Measurements from ENCODE around the gene MBNL1. TPM values are rescaled to one million over a fixed set of nuclear protein-coding genes. Genes with fewer than 3 reads are reported as not detected.

Gene MBNL1
- total RNA-seq, 1 donor, result 545 TPM

GRCh38 chr3:152398495-152398894 is 129.8 kb downstream of the MBNL1 start:
- Histone ChIP-seq H3K27ac (ENCODE audit: low read depth, low read length) (peak overlapping the region; percentile 51), H4K20me1 (ENCODE audit: insufficient read depth, low read length) (peaks cover 57% of the 10 kb centered on the region), H3K79me2 (ENCODE audit: insufficient read depth, low read length) (peaks cover 87% of the 10 kb centered on the region), H3K27me3 (ENCODE audit: insufficient read depth, low read length) (no peaks in the 10 kb centered on the region), H2AFZ (ENCODE audit: low read length) (no peak overlapping the region), H3K9me3 (ENCODE audit: low read depth, low read length) (no peaks in the 10 kb centered on the region), H3K36me3 (ENCODE audit: insufficient read depth, low read length) (peaks cover 9% of the 10 kb centered on the region), H3K4me3 (ENCODE audit: insufficient read depth, low read length) (no peak overlapping the region), H3K4me1 (ENCODE audit: insufficient read depth, low read length) (peaks cover 48% of the 10 kb centered on the region), H3K4me2 (ENCODE audit: insufficient read depth, low read length) (no peak overlapping the region)
- peak; percentile 19 for DNase-seq (ENCODE audit: insufficient read length, low spot score, missing footprints)
- TF ChIP-seq, protein P1, sequence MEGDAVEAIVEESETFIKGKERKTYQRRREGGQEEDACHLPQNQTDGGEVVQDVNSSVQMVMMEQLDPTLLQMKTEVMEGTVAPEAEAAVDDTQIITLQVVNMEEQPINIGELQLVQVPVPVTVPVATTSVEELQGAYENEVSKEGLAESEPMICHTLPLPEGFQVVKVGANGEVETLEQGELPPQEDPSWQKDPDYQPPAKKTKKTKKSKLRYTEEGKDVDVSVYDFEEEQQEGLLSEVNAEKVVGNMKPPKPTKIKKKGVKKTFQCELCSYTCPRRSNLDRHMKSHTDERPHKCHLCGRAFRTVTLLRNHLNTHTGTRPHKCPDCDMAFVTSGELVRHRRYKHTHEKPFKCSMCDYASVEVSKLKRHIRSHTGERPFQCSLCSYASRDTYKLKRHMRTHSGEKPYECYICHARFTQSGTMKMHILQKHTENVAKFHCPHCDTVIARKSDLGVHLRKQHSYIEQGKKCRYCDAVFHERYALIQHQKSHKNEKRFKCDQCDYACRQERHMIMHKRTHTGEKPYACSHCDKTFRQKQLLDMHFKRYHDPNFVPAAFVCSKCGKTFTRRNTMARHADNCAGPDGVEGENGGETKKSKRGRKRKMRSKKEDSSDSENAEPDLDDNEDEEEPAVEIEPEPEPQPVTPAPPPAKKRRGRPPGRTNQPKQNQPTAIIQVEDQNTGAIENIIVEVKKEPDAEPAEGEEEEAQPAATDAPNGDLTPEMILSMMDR (IDR thresholded peaks at IDR 0.05; ENCODE audit: extremely low read depth, low read depth, low read length), result no peak

DNA sequence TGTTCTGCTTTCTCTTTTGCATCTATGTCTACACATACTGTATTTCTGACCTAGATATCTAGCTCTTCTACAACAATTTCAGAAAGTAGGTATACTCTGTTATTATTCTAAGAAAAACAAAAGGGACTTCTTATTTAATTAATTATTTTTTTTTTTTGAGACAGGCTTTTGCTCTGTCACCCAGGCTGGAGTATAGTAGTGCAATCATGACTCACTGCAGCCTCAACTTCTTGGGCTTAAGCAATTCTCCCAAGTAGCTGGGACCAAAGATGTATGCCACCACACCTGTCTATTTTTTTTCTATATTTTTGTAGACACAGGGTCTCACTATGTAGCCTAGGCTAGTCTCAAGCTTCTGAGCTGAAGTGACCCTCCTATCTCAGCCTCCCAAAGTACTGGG is 130.6 kb downstream of the MBNL1 start:
- peaks cover 59% of the 10 kb centered on the region for H4K20me1 ChIP-seq (ENCODE audit: insufficient read depth, low read length)
- peaks cover 87% of the 10 kb centered on the region for H3K79me2 ChIP-seq (ENCODE audit: insufficient read depth, low read length)
- TF ChIP-seq, protein P1 (IDR thresholded peaks at IDR 0.05; ENCODE audit: extremely low read depth, low read depth, low read length), result no peak
- H2AFZ ChIP-seq (ENCODE audit: low read length), result no peak overlapping the region
- DNase-seq (ENCODE audit: insufficient read length, low spot score, missing footprints), result no peak
- H3K4me2 ChIP-seq (ENCODE audit: insufficient read depth, low read length), result no peak overlapping the region
- peaks cover 9% of the 10 kb centered on the region for H3K36me3 ChIP-seq (ENCODE audit: insufficient read depth, low read length)
- H3K27me3 ChIP-seq (ENCODE audit: insufficient read depth, low read length), result no peaks in the 10 kb centered on the region
- peak overlapping the region; percentile 51 for H3K27ac ChIP-seq (ENCODE audit: low read depth, low read length)
- peaks cover 54% of the 10 kb centered on the region for H3K4me1 ChIP-seq (ENCODE audit: insufficient read depth, low read length)
- no peaks in the 10 kb centered on the region for H3K9me3 ChIP-seq (ENCODE audit: low read depth, low read length)
- no peak overlapping the region for H3K4me3 ChIP-seq (ENCODE audit: insufficient read depth, low read length)

DNA sequence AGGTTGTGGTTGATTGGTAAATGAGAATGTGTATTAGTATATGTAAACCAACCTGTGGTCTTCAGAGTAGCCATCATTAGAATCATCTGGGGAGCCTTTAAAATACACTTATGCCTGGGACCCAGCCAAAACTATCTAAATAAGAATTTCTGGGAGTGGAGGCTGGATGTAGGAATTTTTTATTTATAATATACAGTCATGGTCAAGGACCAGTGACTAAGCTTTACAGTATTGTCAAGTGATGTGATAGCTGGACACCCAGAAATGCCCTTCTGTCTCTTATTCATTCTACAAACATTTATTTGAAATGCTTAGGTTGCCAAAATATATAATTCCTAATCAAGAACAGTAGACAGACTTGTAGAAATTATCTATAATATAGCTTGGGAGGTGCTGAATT is 132.2 kb downstream of the MBNL1 start:
- Histone ChIP-seq H4K20me1 (ENCODE audit: insufficient read depth, low read length) (peaks cover 53% of the 10 kb centered on the region), H3K27me3 (ENCODE audit: insufficient read depth, low read length) (no peaks in the 10 kb centered on the region), H3K9me3 (ENCODE audit: low read depth, low read length) (no peaks in the 10 kb centered on the region), H3K79me2 (ENCODE audit: insufficient read depth, low read length) (peaks cover 86% of the 10 kb centered on the region), H3K4me3 (ENCODE audit: insufficient read depth, low read length) (no peak overlapping the region), H3K4me1 (ENCODE audit: insufficient read depth, low read length) (peaks cover 61% of the 10 kb centered on the region), H2AFZ (ENCODE audit: low read length) (no peak overlapping the region), H3K36me3 (ENCODE audit: insufficient read depth, low read length) (peaks cover 9% of the 10 kb centered on the region), H3K27ac (ENCODE audit: low read depth, low read length) (peak overlapping the region; percentile 71), H3K4me2 (ENCODE audit: insufficient read depth, low read length) (peak overlapping the region; percentile 53)
- DNase-seq (ENCODE audit: insufficient read length, low spot score, missing footprints), result peak; percentile 62
- TF ChIP-seq, protein P1 (IDR thresholded peaks at IDR 0.05; ENCODE audit: extremely low read depth, low read depth, low read length), result no peak

DNA sequence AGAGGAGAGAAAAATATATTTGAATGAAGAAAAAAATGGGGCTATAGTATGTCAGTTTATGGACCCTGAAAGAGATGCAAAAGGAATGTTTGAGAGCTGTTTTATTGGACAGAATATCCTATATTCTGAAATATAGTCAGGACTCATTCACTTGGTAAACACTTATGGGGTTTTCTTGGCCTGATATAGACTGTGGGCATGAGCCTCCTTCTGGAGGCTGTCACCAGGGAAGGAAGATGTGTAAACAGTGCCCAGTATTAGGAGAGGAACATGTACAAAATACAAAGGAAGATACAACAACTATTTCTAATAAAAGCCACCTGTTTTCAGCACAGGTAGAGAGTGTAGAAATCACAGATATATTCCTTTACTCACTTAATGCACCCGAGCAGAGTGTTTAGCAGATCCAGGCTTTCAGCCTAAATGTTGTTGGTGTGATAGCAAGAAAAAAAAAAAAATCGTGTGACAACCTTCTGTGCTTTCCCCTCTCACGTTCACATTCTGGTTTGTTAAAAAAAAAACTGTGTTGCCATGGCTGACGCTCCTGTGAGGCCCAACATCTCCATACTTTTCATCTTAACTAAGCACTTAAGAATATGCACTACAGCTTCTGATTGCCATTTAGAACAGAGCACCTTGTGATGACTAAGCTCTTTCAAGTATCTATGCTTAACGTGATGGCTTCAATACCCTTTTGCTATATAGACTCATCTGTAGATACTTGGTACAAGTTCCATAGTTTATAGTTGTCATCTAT is 134.1 kb downstream of the MBNL1 start:
- Histone ChIP-seq H3K9me3 (ENCODE audit: low read depth, low read length) (no peaks in the 10 kb centered on the region), H3K27ac (ENCODE audit: low read depth, low read length) (peak overlapping the region; percentile 41), H2AFZ (ENCODE audit: low read length) (no peak overlapping the region), H4K20me1 (ENCODE audit: insufficient read depth, low read length) (peaks cover 54% of the 10 kb centered on the region), H3K4me3 (ENCODE audit: insufficient read depth, low read length) (no peak overlapping the region), H3K79me2 (ENCODE audit: insufficient read depth, low read length) (peaks cover 89% of the 10 kb centered on the region), H3K4me1 (ENCODE audit: insufficient read depth, low read length) (peaks cover 71% of the 10 kb centered on the region), H3K4me2 (ENCODE audit: insufficient read depth, low read length) (no peak overlapping the region), H3K27me3 (ENCODE audit: insufficient read depth, low read length) (no peaks in the 10 kb centered on the region), H3K36me3 (ENCODE audit: insufficient read depth, low read length) (no peaks in the 10 kb centered on the region)
- TF ChIP-seq, protein P1 (IDR thresholded peaks at IDR 0.05; ENCODE audit: extremely low read depth, low read depth, low read length), result no peak
- DNase-seq (ENCODE audit: insufficient read length, low spot score, missing footprints), result no peak
